ENCODE measurements around the gene HERC3.

DNA sequence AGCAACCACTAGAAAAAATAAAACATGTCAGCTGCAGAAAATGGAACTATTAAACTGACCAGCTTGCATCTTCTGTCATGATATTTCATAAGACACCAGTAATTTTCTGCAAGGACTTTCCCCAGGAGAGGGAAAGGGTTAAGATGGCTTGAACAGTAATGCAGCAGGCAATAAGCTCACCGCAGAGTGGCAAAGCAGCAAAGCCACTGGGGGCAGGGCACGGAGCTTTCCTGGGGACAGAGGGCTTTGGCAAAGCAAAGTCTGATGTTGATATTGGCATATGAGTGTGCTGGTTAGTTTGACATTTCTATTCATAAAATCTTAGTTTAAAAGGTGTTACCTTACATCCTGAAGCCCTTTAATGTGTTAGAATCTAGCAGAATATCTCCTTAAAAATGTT, 160.5 kb downstream of the HERC3 start:
- no peak for TF ChIP-seq GATA2 (IDR thresholded peaks at IDR 0.05; ENCODE audit: low read depth, low read length)
- no peak for TF ChIP-seq GATA3 (IDR thresholded peaks at IDR 0.05; ENCODE audit: low read depth, low read length)

Data from SH-SY5Y (cell line).